HG02642 (cell line): Measurements from ENCODE around the gene CRAT.
"Not testable (repeated sequence)": the region's sequence is repeated elsewhere in the genome, so short reads cannot be mapped to it uniquely, and the experiment has no call there.

Experiments
- ATAC-seq: cut with Tn5 transposase; IDR thresholded peaks from one replicate; pipeline ENCODE4 v1.9.1; 2021; ENCODE audit warnings: mild to moderate bottlenecking; ENCODE audit not compliant: unreplicated experiment, poor library complexity

CRAT gene

GRCh38 chr9:129113645-129114304, 3.2 kb upstream of the CRAT start:
- no peak for ATAC-seq

DNA sequence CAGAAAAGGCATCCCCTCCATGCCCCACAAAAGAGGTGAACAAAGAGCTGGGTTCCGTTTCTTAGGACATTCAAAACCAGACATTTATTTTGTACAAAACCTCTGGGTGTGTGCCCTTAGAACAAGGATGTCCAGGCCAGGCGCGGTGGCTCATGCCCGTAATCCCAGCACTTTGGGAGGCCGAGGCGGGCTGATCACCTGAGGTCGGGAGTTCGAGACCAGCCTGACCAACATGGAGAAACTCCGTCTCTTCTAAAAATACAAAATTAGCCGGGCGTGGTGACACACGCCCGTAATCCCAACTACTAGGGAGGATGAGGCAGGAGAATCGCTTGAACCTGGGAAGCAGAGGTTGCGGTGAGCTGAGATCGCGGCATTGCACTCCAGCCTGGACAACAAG, 1.9 kb upstream of the CRAT start:
- ATAC-seq = not testable (repeated sequence)

- peak; percentile 1 for ATAC-seq
These were observed 1.0 kb upstream of the CRAT start for GRCh38 chr9:129111528-129112151.

DNA sequence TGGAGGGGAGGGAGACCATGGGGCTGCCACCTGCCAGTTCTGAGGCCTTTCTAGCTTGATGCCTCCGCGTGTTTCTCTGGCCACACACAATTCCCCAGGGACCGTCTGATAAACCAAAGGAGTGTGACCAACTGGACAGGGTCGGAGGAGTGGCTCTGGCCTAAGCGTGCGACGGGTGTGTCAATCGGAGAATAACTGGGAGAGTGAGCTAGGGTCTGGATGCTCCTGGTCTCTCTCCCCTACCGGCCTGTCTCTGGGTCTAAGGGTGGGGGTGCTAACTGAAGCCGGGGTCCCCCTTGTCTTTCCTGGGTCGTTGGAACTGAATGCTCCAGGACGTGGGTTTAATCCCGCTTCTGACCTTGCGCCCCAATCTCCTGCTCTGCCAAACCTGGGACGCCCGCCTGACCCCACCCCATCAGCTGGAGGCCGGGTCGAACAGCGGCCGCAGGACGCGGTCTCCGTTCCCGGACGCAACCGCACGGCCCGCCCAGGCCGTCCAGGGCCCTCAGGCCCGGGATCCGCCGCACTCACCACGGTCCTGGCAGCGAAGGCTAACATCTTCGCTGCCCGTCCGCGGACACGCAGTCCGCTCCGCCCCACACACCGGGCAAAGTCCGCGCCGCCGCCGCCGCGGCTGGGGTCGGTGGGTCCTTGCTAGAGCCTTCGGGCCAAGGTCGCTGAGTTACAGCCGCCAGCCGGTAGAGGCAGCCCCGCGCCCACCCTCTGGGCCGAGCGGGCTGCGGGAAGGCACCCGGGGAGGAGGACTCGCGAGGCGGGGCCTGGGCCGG, 447 bp downstream of the CRAT start:
- ATAC-seq = peak; percentile 5

GRCh38 chr9:129109537-129109903, 1.1 kb downstream of the CRAT start:
- ATAC-seq = no peak

DNA sequence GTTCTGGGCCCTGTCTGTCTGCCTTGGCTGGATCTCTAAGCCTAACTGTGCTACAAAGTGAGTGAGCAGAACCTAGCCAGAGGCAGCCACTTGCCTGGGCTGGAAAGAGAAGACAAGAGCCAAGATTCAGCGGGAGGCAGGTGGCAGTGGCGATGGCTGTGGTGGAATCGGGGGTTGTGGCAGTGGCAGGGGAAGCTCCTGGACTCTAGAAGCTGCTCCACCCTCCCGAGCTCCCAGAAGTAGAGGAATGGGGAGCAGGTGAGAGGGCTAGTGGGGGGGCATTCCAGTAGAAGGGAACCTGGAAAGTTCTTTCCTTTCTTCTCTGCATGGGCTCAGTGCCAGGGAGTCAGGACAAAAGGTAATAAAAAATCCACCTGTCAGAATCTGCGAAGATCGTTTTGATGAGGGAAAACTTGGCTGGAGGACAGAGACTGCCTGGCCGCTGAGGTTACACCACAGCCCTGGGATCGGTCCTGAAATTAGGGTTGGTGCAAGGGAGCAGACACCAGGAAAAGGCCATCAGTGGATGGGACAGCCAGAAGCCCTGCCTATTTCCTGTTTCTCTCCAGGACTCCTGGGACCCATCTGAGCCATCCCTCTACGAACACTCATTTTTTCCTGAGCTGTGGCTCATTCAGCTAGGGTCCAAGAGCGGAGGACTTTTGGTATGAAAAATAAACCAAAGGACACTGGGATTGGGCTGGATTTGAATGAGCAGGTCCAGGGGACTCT, 1.6 kb downstream of the CRAT start:
- ATAC-seq = no peak

- no peak for ATAC-seq
These were observed 2.3 kb downstream of the CRAT start for GRCh38 chr9:129108083-129108804.

DNA sequence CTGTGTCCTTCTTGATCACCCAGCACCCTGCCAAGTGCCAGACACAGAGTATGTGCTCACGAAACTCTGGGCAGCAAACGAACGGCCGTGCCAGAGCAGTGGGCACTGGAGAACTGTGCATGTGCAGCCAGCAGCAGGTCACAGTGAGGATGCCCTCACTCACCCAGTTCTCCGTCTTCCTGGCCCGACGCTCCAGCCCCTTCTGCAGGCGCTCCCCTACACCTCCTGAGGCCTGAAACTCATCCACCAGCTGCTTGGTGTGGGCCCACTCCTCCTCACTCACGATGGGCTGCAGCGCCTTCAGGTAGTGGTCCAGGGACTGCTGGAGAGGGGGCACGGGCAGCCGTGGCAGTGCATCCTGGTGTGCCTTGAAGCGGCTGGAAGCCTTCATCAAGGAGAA, 2.9 kb downstream of the CRAT start:
- no peak for ATAC-seq

- no peak for ATAC-seq
These were observed 4.5 kb downstream of the CRAT start for GRCh38 chr9:129105857-129106694.

- no peak for ATAC-seq
These were observed 6.5 kb downstream of the CRAT start for GRCh38 chr9:129104051-129104450.

DNA sequence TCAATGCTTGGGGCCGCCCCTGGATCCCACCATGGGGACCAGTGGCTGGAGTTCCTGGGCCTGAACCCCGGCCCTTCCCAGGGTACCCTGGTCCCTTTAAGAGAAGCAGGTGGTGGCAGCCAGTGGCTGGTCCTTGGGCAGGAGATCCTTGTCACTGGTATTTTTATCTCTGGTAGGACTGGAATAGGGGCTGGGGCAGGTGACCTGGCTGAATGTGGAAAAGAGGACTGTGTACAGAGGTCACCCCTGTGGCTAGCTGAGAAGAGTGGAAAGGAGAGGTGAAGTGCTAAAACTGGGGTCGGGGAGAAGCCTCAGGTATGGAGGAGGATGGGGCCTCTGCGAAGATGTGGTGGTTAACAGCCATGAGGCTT, 7.0 kb downstream of the CRAT start:
- ATAC-seq = no peak

GRCh38 chr9:129102791-129103594, 7.6 kb downstream of the CRAT start:
- no peak for ATAC-seq

- no peak for ATAC-seq
These were observed 8.5 kb downstream of the CRAT start for GRCh38 chr9:129102095-129102525.

GRCh38 chr9:129101279-129101678, 9.3 kb downstream of the CRAT start:
- no peak for ATAC-seq

- no peak for ATAC-seq
These were observed 10.0 kb downstream of the CRAT start for GRCh38 chr9:129100383-129101169.

DNA sequence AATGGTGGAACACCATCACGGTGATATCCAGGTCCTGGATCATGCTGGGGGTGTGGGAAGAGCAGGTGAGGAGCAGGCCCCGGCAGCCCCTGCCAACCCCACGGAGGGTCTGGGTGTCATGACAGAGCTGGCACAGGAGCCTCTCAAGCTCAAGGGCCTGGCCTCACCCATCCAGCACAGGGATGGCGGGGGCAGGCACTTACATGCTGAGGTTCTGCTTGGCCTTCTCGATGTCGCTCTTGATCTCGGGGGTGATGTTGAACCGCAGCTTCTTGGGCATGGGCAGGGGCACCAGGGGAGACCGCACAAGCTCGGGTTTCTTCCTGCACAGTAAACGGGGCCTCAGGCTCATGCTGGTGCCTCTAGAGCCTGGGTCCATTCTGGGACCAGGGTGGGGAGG, 12.3 kb downstream of the CRAT start:
- ATAC-seq = no peak

DNA sequence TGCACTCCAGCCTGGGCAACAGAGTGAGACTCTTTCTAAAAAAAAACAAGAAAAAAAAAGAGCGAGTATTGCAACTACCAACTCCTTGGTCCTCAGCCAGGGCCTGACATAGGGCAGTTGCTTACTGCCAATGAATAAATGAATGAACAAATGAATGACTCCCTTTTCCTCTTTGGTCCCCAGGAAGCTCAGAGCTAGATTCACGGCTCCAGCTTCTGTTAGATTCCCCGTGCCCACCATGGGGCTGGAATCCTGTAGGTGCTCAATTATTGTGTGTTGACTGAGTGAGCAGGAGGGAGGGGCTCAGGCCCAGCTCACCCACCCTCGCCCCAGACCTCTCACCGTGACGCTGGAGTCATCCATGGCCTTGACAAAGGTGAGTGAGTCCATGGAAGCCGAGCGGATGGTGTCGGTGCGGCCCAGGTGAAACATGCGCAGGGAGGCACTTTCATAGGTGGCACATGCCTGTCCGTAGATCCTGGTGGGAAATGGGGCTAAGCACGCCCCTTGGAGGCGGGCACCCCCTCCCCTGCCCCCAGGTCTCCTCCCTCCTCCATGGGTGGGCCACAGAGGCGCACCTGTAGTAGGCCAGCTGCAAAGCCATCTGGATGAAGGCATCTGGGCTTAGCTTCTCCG, 12.8 kb downstream of the CRAT start:
- ATAC-seq = no peak
